ENCODE results near the gene SPOCK2.

DNA sequence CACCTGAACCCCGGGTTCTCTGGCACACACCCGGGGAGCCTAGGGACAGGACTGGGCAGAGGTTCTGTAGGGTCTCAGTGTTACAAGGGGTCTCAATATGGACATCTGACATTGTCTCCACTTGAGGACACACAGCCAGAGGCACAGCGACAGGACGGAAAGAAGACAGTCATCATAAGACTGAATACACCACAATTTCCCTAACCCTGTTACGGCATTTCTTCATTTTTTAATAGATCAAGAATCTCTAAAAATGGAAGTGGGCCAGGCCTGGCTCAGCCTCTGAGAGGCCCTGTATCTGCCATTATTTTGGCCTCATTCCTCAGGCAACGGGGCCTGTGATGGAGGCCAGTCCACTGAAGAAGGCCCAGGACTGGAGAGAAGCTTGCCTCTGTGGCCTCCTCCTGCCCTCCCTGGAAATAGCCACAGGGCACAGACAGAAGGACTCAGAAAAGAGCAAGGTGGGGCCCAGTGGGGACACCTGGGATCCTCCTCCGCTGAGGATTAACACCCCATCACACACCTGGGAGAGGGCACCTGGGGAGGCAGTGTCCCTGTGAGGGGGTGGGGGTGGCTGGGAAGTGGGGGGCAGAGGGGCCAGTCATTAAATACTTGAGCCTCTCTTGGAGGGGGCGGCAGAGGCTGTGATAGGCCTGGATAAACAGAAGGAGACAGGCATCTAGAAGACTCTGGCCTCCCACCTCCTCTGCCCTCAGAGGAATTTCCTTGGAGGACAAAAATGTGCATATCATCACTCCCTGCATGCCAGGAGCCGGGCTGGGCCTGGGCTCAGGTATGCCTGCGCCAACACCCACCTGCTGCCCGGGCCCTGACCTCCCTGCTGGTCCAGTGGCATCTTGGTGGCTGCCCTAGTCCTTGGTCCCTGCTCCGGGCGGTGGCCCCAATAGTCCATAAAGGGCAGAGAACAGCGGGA, 8.0 kb downstream of the SPOCK2 start:
- TF ChIP-seq POLR2A (IDR thresholded peaks at IDR 0.05; ENCODE audit: low read depth), result no peak
- no peak for TF ChIP-seq EP300 (IDR thresholded peaks at IDR 0.05)
- no peak for TF ChIP-seq POLR2AphosphoS5 (IDR thresholded peaks at IDR 0.05)
- TF ChIP-seq, protein P1, sequence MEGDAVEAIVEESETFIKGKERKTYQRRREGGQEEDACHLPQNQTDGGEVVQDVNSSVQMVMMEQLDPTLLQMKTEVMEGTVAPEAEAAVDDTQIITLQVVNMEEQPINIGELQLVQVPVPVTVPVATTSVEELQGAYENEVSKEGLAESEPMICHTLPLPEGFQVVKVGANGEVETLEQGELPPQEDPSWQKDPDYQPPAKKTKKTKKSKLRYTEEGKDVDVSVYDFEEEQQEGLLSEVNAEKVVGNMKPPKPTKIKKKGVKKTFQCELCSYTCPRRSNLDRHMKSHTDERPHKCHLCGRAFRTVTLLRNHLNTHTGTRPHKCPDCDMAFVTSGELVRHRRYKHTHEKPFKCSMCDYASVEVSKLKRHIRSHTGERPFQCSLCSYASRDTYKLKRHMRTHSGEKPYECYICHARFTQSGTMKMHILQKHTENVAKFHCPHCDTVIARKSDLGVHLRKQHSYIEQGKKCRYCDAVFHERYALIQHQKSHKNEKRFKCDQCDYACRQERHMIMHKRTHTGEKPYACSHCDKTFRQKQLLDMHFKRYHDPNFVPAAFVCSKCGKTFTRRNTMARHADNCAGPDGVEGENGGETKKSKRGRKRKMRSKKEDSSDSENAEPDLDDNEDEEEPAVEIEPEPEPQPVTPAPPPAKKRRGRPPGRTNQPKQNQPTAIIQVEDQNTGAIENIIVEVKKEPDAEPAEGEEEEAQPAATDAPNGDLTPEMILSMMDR (IDR thresholded peaks at IDR 0.05), result no peak

Measured in esophagus muscularis mucosa (tissue), 4 donors.